Heart left ventricle (tissue), 16 donors: Measurements from ENCODE around the gene COLEC12. TPM values are rescaled to one million over a fixed set of nuclear protein-coding genes. Genes with fewer than 3 reads are reported as not detected.

Experiments used
- ATAC-seq, 4 donors: fragments of 200-7000 bp; cut with Tn5 transposase; one replicate each; pipeline ENCODE4 v1.9.1; 2020 to 2022; ENCODE audit warnings: moderate library complexity in 4 of 4, mild to moderate bottlenecking in 3 of 4, moderate number of reproducible peaks in 1 of 4
- DNase-seq, 5 donors: peaks; one replicate each; pipeline ENCODE4 v3.0.0-alpha.2; 2020
- H3K27ac ChIP-seq, 12 donors: fragments of 200-600 bp; sonication (generic) in 4 of 12; one replicate each; pipeline versions ENCODE4 v1.5.0 to v1.8.0; 2016 to 2022; ENCODE audit warnings: mild to moderate bottlenecking in 2 of 12
- H3K27me3 ChIP-seq, 9 donors: fragments of 200-600 bp; sonication (generic) in 2 of 9; one replicate each; pipeline versions ENCODE4 v1.5.1 to v1.8.0; 2016 to 2022; ENCODE audit warnings: mild to moderate bottlenecking in 3 of 9
- H3K36me3 ChIP-seq, 9 donors: fragments of 200-600 bp; sonication (generic) in 2 of 9; one replicate each; pipeline versions ENCODE4 v1.5.0 to v1.8.0; 2018 to 2022; ENCODE audit warnings: mild to moderate bottlenecking in 2 of 9
- H3K4me1 ChIP-seq, 12 donors: fragments of 200-600 bp; sonication (generic) in 4 of 12; one replicate each; pipeline versions ENCODE4 v1.5.0 to v1.8.0; 2016 to 2022; ENCODE audit warnings: mild to moderate bottlenecking in 3 of 12
- H3K4me3 ChIP-seq, 12 donors: fragments of 200-600 bp; sonication (generic) in 4 of 12; one replicate each; pipeline versions ENCODE4 v1.5.0 to v1.8.0; 2017 to 2022; ENCODE audit warnings: mild to moderate bottlenecking in 9 of 12, moderate library complexity in 4 of 12
- H3K9me3 ChIP-seq, 12 donors: fragments of 200-600 bp; sonication (generic) in 4 of 12; one replicate each; pipeline versions ENCODE4 v1.5.0 to v1.8.0; 2016 to 2022; ENCODE audit warnings: mild to moderate bottlenecking in 1 of 12
- CTCF ChIP-seq, 12 donors: fragments of 200-600 bp; sonication (generic) in 4 of 12; IDR thresholded peaks; one replicate each; pipeline versions ENCODE4 v1.5.0 to v1.8.0; 2018 to 2022; ENCODE audit warnings: antibody characterized with exemption in 12 of 12, mild to moderate bottlenecking in 5 of 12
- POLR2A ChIP-seq, 2 donors: fragments of 450-650 bp; IDR thresholded peaks; one replicate each; pipeline ENCODE4 v1.6.1; 2017; ENCODE audit warnings: antibody characterized with exemption in 2 of 2, mild to moderate bottlenecking in 2 of 2, moderate library complexity in 2 of 2
- WGBS, 4 donors: extraction: QIAGEN DNeasy Blood & Tissue Kit in 2 of 4; methylation state at CpG; one replicate each; pipeline versions ENCODE4 v1.1.5 to v1.1.7; 2013 to 2018; 5-methylcytosine and 5-hydroxymethylcytosine counted together
- intact Hi-C, 10 donors: fragments of 100-400 bp; cut with DNase I; formaldehyde crosslinking; loops; one replicate each; pipeline versions ENCODE4 v1.11.1 to v1.14.2; 2022
- polyA plus RNA-seq, 2 donors: library from polyadenylated mRNA; stranded (reverse); fragments of 200-250 nt; gene quantifications; one replicate each; pipeline ENCODE4 v1.2.3, GENCODE V29; 2013
- total RNA-seq, 9 donors: library from RNA; depleted of rRNA in 2 of 9; stranded (reverse); fragments of >200 nt in 2 of 9; fragmentation: NEBNext Ultra II Directional in 3 of 9; extraction: Animal tissue kit (Norgen Biotek cat#: 25700) in 3 of 9; gene quantifications; one replicate each; pipeline versions ENCODE4 v1.1.0 to v1.2.4, GENCODE V29; 2016 to 2023
- donor health status: ischemic (EF 13 %, LVEDD 7.1; RV severe dilation, severe dysfunction).
- donor health status: healthy with polysubstance abuse.
- donor health status: DM: no; HTN: yes; CAD: no.
- donor health status: DM: no; HTN: no; CAD: no.
- donor health status: ischemic (EF 25% LVEDD 6.9; RV normal size, moderate dysfunction).
- donor health status: ischemic (EF 25% LVEDD 5.7; RV mildly dilated, moderate dysfunction).
- donor health status: healthy.
- donor health status: DM: yes; HTN: yes; CAD: no.
- donor health status: ischemic (EF 35%, LVEDD 5.7; RV mildly dilated, moderate dysfunction).
- donor health status: nonischemic (EF 11% LVEDD 7.7; RV severe dilation, severe dysfunction).
- donor health status: DM: yes; HTN: yes; CAD: no.
- donor health status: PGD.
- donor health status: ischemic (EF 29% LVEDD 5.4; RV normal size, mild dysfunction).
- donor health status: nonischemic (EF 23%, LVEDD 6.1; RV moderate dilation, normal function).

COLEC12 gene
- total and polyA plus RNA-seq, 11 donors, result 2.2 to 35.9 (median 7.9) TPM

GRCh38 chr18:318791-319291 lies 181.7 kb downstream of the COLEC12 start:
- ATAC-seq (no peak), DNase-seq (no peak)
- no peaks in the 10 kb centered on the region for H3K9me3 ChIP-seq
- no peak overlapping the region for H3K4me3 ChIP-seq
- H3K4me1 ChIP-seq, result peaks cover 0 to 20% (median 7%) of the 10 kb centered on the region in 12 donors
- TF ChIP-seq CTCF (IDR thresholded peaks at IDR 0.05), result no peak
- no peak for TF ChIP-seq POLR2A (IDR thresholded peaks at IDR 0.05)
- H3K27me3 ChIP-seq, result no peaks in the 10 kb centered on the region
- intact Hi-C loops, result no loop called here
- no peaks in the 10 kb centered on the region for H3K36me3 ChIP-seq
- no peak overlapping the region for H3K27ac ChIP-seq
- WGBS, 4 donors, result 82 to 85% (median 85%) methylated on average over 9 of the region's 9 CpGs

GRCh38 chr18:317618-318017 lies 182.9 kb downstream of the COLEC12 start:
- ATAC-seq (no peak), DNase-seq (no peak)
- intact Hi-C loops, result no loop called here
- Histone ChIP-seq H3K27ac (no peak overlapping the region), H3K4me3 (no peak overlapping the region), H3K9me3 (no peaks in the 10 kb centered on the region), H3K36me3 (no peaks in the 10 kb centered on the region), H3K27me3 (no peaks in the 10 kb centered on the region), H3K4me1 (peaks cover 0 to 9% (median 5%) of the 10 kb centered on the region in 12 donors)
- no peak for TF ChIP-seq POLR2A (IDR thresholded peaks at IDR 0.05)
- TF ChIP-seq CTCF (IDR thresholded peaks at IDR 0.05), result no peak
- 95 to 98% (median 97%) methylated on average over 5 to 6 of the region's 6 CpGs for WGBS, 4 donors

GRCh38 chr18:316393-316792 lies 184.1 kb downstream of the COLEC12 start:
- TF ChIP-seq POLR2A (IDR thresholded peaks at IDR 0.05) (no peak), CTCF (IDR thresholded peaks at IDR 0.05) (no peak)
- no peaks in the 10 kb centered on the region for H3K9me3 ChIP-seq
- H3K4me1 ChIP-seq, result no peaks in the 10 kb centered on the region
- no peaks in the 10 kb centered on the region for H3K27me3 ChIP-seq
- H3K36me3 ChIP-seq, result no peaks in the 10 kb centered on the region
- ATAC-seq (no peak), DNase-seq (no peak)
- intact Hi-C loops, result no loop called here
- no peak overlapping the region for H3K27ac ChIP-seq
- H3K4me3 ChIP-seq, result no peak overlapping the region
- WGBS, 4 donors, result 71 to 76% (median 74%) methylated on average over 8 of the region's 8 CpGs

GRCh38 chr18:313931-314330 lies 186.6 kb downstream of the COLEC12 start:
- no peaks in the 10 kb centered on the region for H3K4me1 ChIP-seq
- no peak overlapping the region for H3K27ac ChIP-seq
- H3K36me3 ChIP-seq, result no peaks in the 10 kb centered on the region
- no peak overlapping the region for H3K4me3 ChIP-seq
- DNase-seq, result no peak
- TF ChIP-seq CTCF (IDR thresholded peaks at IDR 0.05) (no peak), POLR2A (IDR thresholded peaks at IDR 0.05) (no peak)
- no peak for ATAC-seq
- H3K27me3 ChIP-seq, result no peaks in the 10 kb centered on the region
- intact Hi-C loops, result no loop called here
- H3K9me3 ChIP-seq, result no peaks in the 10 kb centered on the region
